ENCODE data around the gene PTPRCAP. TPM values are rescaled to one million over a fixed set of nuclear protein-coding genes. Genes with fewer than 3 reads are reported as not detected.
"Not testable (repeated sequence)": the region's sequence is repeated elsewhere in the genome, so short reads cannot be mapped to it uniquely, and the experiment has no call there.

Gene PTPRCAP
- total RNA-seq, 1 experiment from 2014 or later, result 0.27 TPM

DNA sequence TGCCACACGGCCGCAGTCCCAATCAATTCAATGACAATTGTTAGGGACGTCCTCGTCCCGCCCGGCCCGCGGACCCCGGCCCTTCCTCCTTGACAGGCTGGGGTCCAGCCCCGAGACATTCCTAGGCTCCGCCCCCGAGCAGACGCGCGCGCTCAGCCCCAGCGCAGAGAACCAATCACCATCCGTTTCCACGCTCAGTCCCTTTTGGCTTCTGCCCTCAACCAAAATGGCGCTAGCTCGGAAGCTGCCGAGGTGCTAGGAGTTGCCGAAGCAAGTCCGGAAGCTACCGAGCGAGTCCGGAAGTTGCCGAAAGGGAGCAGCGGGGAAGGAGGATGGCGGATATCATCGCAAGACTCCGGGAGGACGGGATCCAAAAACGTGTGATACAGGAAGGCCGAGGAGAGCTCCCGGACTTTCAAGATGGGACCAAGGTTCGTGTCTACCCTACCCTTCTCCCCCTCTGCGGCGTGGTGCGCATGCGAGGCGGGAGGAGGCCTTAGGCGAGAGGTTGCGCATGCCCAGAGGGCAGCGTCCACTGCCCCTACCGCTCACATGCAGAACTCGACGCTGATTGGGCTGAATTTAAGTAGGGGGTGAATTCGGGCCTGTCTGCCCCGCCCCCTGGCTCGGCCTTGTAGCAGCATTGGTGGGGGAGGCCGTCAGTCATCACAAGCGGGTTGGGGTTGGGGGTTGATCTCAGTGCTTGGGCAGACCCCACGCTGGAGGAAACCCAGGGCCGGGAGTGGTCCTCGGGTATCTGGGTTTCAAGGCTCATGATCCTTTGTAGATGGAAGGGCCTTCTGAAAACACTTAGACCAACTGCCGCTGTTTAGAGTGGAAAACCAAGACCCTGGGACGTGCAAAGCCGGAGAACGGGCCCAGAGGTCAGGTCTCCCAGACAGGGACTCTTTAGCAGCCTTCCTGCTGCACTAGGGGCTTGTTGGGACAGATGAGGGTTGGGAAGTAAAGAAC lies 45.6 kb upstream of the PTPRCAP start, which contains the start of gene AIP:
Gene AIP (plus strand): TSS at position 200 of the 972 bp plus-strand sequence. CDS start 133 bp downstream, at position 333.
- POLR2A ChIA-PET, result interaction anchor here (0.6 to 1.8 kb wide), 12 partner anchors 9 to 147 kb away, joined by 3 to 16 read pairs (median 5); partner anchors contain the start of genes GSTP1, NUDT8, PPP1CA and RAD9A
- intact Hi-C loops (cut with micrococcal nuclease; ENCODE audit: unreplicated experiment), result loop anchor here (1.0 to 5.0 kb wide), 7 partner anchors 14 to 81 kb away; partner anchors contain the start of genes CDK2AP2, CORO1B, PPP1CA and RPS6KB2
- no peaks in the 10 kb centered on the region for H3K9me3 Mint-ChIP-seq (ENCODE audit: unreplicated experiment)
- peak within 1 kb of the TSS; percentile 99 for H3K27ac Mint-ChIP-seq (ENCODE audit: unreplicated experiment)
- H3K36me3 Mint-ChIP-seq (ENCODE audit: insufficient read depth, unreplicated experiment), result peaks cover 42% of the 10 kb centered on the region
- BruUV-seq (replicated peaks), result TSS peak; percentile 66
- peaks cover 24% of the 10 kb centered on the region for H3K4me1 Mint-ChIP-seq (ENCODE audit: low read depth, unreplicated experiment)
- H3K4me3 Mint-ChIP-seq (ENCODE audit: unreplicated experiment), result peak within 1 kb of the TSS; percentile 99
- Histone ChIP-seq H3K4me3 (ENCODE audit: low read depth, low read length) (peak within 1 kb of the TSS; percentile 48), H3K27me3 (replicated peaks; ENCODE audit: control insufficient read depth, insufficient read depth, low read length) (no peaks in the 10 kb centered on the region), H3K9me3 (no peaks in the 10 kb centered on the region), H3K36me3 (ENCODE audit: control insufficient read depth, insufficient read depth, low read length) (peaks cover 4% of the 10 kb centered on the region), H3K4me1 (peaks cover 4% of the 10 kb centered on the region; the same call in 1 of the 2 replicates)
- CTCF ChIA-PET, result interaction anchor here (0.6 to 2.1 kb wide), 6 partner anchors 15 to 132 kb away, joined by 3 to 14 read pairs (median 3); partner anchors contain the start of genes CLCF1, PPP1CA, RAD9A and TMEM134
- H3K27me3 Mint-ChIP-seq (ENCODE audit: insufficient read depth, unreplicated experiment), result no peaks in the 10 kb centered on the region
- peak; percentile 100 for DNase-seq
- TF ChIP-seq, protein P1, sequence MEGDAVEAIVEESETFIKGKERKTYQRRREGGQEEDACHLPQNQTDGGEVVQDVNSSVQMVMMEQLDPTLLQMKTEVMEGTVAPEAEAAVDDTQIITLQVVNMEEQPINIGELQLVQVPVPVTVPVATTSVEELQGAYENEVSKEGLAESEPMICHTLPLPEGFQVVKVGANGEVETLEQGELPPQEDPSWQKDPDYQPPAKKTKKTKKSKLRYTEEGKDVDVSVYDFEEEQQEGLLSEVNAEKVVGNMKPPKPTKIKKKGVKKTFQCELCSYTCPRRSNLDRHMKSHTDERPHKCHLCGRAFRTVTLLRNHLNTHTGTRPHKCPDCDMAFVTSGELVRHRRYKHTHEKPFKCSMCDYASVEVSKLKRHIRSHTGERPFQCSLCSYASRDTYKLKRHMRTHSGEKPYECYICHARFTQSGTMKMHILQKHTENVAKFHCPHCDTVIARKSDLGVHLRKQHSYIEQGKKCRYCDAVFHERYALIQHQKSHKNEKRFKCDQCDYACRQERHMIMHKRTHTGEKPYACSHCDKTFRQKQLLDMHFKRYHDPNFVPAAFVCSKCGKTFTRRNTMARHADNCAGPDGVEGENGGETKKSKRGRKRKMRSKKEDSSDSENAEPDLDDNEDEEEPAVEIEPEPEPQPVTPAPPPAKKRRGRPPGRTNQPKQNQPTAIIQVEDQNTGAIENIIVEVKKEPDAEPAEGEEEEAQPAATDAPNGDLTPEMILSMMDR (IDR thresholded peaks at IDR 0.05; ENCODE audit: insufficient read depth in 1 of 2, low read depth in 1 of 2, low read length in 1 of 2, severe bottlenecking in 1 of 2, unreplicated experiment in 1 of 2), result peak; percentile 25 to 65

DNA sequence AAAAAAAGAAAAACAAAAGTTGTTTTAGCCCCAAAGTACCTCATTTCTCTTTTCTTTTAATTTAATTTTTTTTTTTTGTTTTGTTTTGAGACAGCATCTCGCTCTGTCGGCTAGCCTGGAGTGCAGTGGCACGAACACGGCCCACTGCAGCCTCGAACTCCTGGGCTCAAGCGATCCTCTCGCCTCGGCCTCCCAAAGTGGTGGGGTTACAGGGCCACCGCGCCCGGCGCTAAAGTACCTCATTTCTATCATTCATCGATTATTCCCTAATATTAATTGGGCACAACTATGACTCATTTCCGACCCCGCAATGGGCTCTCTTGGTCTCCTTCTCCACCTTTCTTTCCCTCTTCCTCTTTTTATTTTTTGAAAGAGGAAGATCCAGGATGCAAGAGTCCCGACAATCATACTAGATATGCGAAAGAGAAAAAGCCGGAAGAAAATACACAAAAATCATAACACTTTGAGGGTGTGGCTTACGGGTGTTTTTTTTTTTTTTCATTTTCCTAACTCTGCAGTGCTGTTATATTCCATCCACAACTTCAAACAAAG lies 44.9 kb upstream of the PTPRCAP start:
- ChIA-PET CTCF (interaction anchor here (0.6 to 2.1 kb wide), 6 partner anchors 14 to 131 kb away, joined by 3 to 14 read pairs (median 3); partner anchors contain the start of genes CLCF1, PPP1CA, RAD9A and TMEM134), POLR2A (interaction anchor here (0.6 to 1.8 kb wide), 12 partner anchors 8 to 148 kb away, joined by 3 to 16 read pairs (median 5); partner anchors contain the start of genes GSTP1, NUDT8, PPP1CA and RAD9A)
- no peaks in the 10 kb centered on the region for H3K9me3 Mint-ChIP-seq (ENCODE audit: unreplicated experiment)
- DNase-seq, result no peak
- no peaks in the 10 kb centered on the region for H3K27me3 ChIP-seq (replicated peaks; ENCODE audit: control insufficient read depth, insufficient read depth, low read length)
- peaks cover 4% of the 10 kb centered on the region; the same call in 1 of the 2 replicates for H3K4me1 ChIP-seq
- H3K27me3 Mint-ChIP-seq (ENCODE audit: insufficient read depth, unreplicated experiment), result no peaks in the 10 kb centered on the region
- peaks cover 2% of the 10 kb centered on the region; the same call in 1 of the 2 replicates for H3K36me3 ChIP-seq (ENCODE audit: control insufficient read depth, insufficient read depth, low read length)
- intact Hi-C loops (cut with micrococcal nuclease; ENCODE audit: unreplicated experiment), result loop anchor here (5.0 kb wide), 1 partner anchor 80 kb away; the partner anchor contains the start of genes PPP1CA and TBC1D10C
- TF ChIP-seq, protein P1 (IDR thresholded peaks at IDR 0.05; ENCODE audit: insufficient read depth in 1 of 2, low read depth in 1 of 2, low read length in 1 of 2, severe bottlenecking in 1 of 2, unreplicated experiment in 1 of 2), result no peak
- H3K4me1 Mint-ChIP-seq (ENCODE audit: low read depth, unreplicated experiment), result peaks cover 24% of the 10 kb centered on the region
- BruUV-seq (replicated peaks), result TSS peak; percentile 92
- peaks cover 38% of the 10 kb centered on the region for H3K36me3 Mint-ChIP-seq (ENCODE audit: insufficient read depth, unreplicated experiment)
- H3K27ac Mint-ChIP-seq (ENCODE audit: unreplicated experiment), result peak overlapping the region; percentile 99
- peak overlapping the region; percentile 99 for H3K4me3 Mint-ChIP-seq (ENCODE audit: unreplicated experiment)
- H3K4me3 ChIP-seq (ENCODE audit: low read depth, low read length), result peak overlapping the region; percentile 48
- H3K9me3 ChIP-seq, result no peaks in the 10 kb centered on the region

DNA sequence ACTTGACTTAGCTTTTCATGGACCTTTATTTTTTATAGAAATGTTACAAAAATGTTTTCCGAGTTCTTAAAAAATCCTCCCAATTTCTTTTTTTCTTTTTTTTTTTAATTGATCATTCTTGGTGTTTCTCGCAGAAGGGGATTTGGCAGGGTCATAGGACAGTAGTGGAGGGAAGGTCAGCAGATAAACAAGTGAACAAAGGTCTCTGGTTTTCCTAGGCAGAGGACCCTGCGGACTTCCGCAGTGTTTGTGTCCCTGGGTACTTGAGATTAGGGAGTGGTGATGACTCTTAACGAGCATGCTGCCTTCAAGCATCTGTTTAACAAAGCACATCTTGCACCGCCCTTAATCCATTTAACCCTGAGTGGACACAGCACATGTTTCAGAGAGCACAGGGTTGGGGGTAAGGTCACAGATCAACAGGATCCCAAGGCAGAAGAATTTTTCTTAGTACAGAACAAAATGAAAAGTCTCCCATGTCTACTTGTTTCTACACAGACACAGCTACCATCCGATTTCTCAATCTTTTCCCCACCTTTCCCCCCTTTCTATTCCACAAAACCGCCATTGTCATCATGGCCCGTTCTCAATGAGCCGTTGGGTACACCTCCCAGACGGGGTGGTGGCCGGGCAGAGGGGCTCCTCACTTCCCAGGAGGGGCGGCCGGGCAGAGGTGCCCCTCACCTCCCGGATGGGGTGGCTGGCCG lies 40.0 kb upstream of the PTPRCAP start:
- peak overlapping the region; percentile 17 for H3K27ac Mint-ChIP-seq (ENCODE audit: unreplicated experiment)
- H3K9me3 ChIP-seq; H3K4me3 ChIP-seq (ENCODE audit: low read depth, low read length); H3K4me3 Mint-ChIP-seq (ENCODE audit: unreplicated experiment); BruUV-seq (replicated peaks); intact Hi-C loops (cut with micrococcal nuclease; ENCODE audit: unreplicated experiment); DNase-seq; H3K9me3 Mint-ChIP-seq (ENCODE audit: unreplicated experiment); H3K36me3 Mint-ChIP-seq (ENCODE audit: insufficient read depth, unreplicated experiment); H3K4me1 Mint-ChIP-seq (ENCODE audit: low read depth, unreplicated experiment); H3K4me1 ChIP-seq; H3K36me3 ChIP-seq (ENCODE audit: control insufficient read depth, insufficient read depth, low read length); H3K27me3 Mint-ChIP-seq (ENCODE audit: insufficient read depth, unreplicated experiment); H3K27me3 ChIP-seq (replicated peaks; ENCODE audit: control insufficient read depth, insufficient read depth, low read length): not testable (repeated sequence)
- ChIA-PET POLR2A (interaction anchor here (0.7 kb wide), 1 partner anchor 18 kb away, joined by 3 read pairs; no protein-coding TSS in a partner anchor), CTCF (interaction anchor here (0.6 to 1.9 kb wide), 2 partner anchors 76 to 621 kb away, joined by 3 to 5 read pairs; partner anchors contain the start of gene PPP1CA)

DNA sequence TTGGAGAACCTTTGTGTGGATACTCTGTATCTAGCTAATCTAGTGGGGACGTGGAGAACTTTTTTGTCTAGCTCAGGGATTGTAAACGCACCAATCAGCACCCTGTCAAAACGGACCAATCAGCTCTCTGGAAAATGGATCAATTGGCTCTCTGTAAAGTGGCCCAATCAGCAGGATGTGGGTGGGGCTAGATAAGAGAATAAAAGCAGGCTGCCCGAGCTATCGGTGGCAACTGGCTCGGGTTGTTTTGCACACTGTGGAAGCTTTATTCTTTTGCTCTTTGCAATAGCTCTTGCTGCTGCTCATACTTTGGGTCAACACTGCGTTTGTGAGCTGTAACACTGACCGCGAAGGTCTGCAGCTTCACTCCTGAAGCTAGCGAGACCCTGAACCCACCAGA lies 39.2 kb upstream of the PTPRCAP start:
- H3K4me3 ChIP-seq (ENCODE audit: low read depth, low read length); H3K4me3 Mint-ChIP-seq (ENCODE audit: unreplicated experiment); H3K36me3 Mint-ChIP-seq (ENCODE audit: insufficient read depth, unreplicated experiment); BruUV-seq (replicated peaks); H3K9me3 Mint-ChIP-seq (ENCODE audit: unreplicated experiment); intact Hi-C loops (cut with micrococcal nuclease; ENCODE audit: unreplicated experiment); H3K9me3 ChIP-seq; DNase-seq; H3K27me3 Mint-ChIP-seq (ENCODE audit: insufficient read depth, unreplicated experiment); H3K4me1 ChIP-seq; H3K4me1 Mint-ChIP-seq (ENCODE audit: low read depth, unreplicated experiment); H3K27me3 ChIP-seq (replicated peaks; ENCODE audit: control insufficient read depth, insufficient read depth, low read length); POLR2A ChIA-PET; H3K36me3 ChIP-seq (ENCODE audit: control insufficient read depth, insufficient read depth, low read length): not testable (repeated sequence)
- CTCF ChIA-PET, result interaction anchor here (0.6 to 1.9 kb wide), 2 partner anchors 75 to 621 kb away, joined by 3 to 5 read pairs; partner anchors contain the start of gene PPP1CA
- H3K27ac Mint-ChIP-seq (ENCODE audit: unreplicated experiment), result peak overlapping the region; percentile 17
